ENCODE measurements around the gene ABTB1. TPM values are rescaled to one million over a fixed set of nuclear protein-coding genes. Genes with fewer than 3 reads are reported as not detected.

Gene ABTB1
- total RNA-seq, 1 donor from 2014 or later: 61.7 TPM

- no peaks in the 10 kb centered on the region for H3K4me1 ChIP-seq
- H3K36me3 ChIP-seq: no peaks in the 10 kb centered on the region
- intact Hi-C loops (cut with DNase I): no loop called here
- no peak overlapping the region for H3K27ac ChIP-seq
- no peaks in the 10 kb centered on the region for H3K9me3 ChIP-seq
- no peaks in the 10 kb centered on the region for H3K27me3 ChIP-seq
- peak in 1 of 2 donors; percentile 12 for DNase-seq (ENCODE audit: low spot score in 2 of 2)
- H3K4me3 ChIP-seq: no peak overlapping the region
- TF ChIP-seq CTCF (IDR thresholded peaks at IDR 0.05): no peak
Measured at GRCh38 chr3:127665586-127665985, 7.2 kb upstream of the ABTB1 start.

DNA sequence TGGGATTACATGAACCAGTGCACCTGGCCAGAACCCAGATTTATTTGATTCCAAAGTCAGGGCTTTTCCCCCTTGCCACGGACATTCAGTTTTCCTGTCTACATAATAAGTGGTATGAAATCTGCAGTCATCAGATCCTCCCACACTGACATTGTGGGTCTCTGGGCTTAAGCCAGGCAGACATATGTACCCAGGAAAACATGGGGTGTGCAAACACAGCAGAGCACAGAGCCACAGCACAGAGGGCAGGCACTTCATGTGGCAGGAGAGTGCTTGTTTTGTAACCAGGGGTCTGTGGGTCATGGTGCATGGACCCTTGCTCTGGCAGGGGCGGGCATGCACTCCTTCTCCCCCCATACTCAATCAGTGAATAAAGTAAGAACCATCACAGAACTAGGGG is 6.1 kb upstream of the ABTB1 start:
- DNase-seq (ENCODE audit: low spot score in 2 of 2): peak in 1 of 2 donors; percentile 28
- intact Hi-C loops (cut with DNase I): no loop called here
- no peak for TF ChIP-seq CTCF (IDR thresholded peaks at IDR 0.05)
- Histone ChIP-seq H3K9me3 (no peaks in the 10 kb centered on the region), H3K4me1 (peaks cover 3 to 4% of the 10 kb centered on the region in 2 donors), H3K27me3 (no peaks in the 10 kb centered on the region), H3K36me3 (no peaks in the 10 kb centered on the region), H3K27ac (no peak overlapping the region), H3K4me3 (no peak overlapping the region)

DNA sequence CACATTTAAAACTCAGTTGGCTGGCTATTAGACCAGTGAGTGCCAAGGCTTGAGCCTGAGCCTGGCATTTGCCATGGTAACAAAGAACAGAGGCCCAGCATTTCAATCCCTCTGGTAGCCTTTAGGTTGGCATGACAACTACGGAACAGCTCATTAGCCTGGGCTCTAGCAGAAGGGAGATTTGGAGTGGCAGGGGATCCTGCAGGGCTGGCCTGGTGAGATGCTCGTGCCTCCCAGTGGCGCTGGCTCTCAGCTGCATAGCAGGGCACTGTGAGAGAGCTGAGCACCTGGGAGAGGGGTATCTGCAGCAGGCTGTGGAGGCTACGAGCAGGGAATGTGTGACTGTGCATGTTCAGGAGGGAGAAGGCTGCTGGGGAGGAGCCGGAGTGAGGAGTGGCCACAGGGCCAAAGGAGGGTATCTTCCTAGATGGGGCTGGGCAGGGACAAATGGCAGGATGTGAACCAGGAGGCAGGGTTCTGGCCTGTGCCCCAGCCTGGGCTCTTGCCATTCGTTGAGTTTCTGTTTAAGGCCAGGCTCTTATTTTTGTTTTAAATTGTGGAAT is 5.6 kb upstream of the ABTB1 start:
- peaks cover 5 to 9% of the 10 kb centered on the region in 2 donors for H3K4me1 ChIP-seq
- peak in 1 of 2 donors; percentile 42 for DNase-seq (ENCODE audit: low spot score in 2 of 2)
- H3K27me3 ChIP-seq: no peaks in the 10 kb centered on the region
- H3K36me3 ChIP-seq: no peaks in the 10 kb centered on the region
- no peaks in the 10 kb centered on the region for H3K9me3 ChIP-seq
- intact Hi-C loops (cut with DNase I): no loop called here
- H3K27ac ChIP-seq: no peak overlapping the region
- no peak overlapping the region for H3K4me3 ChIP-seq
- no peak for TF ChIP-seq CTCF (IDR thresholded peaks at IDR 0.05)

GRCh38 chr3:127668906-127669305 is 3.8 kb upstream of the ABTB1 start:
- Histone ChIP-seq H3K4me1 (peaks cover 9 to 11% of the 10 kb centered on the region in 2 donors), H3K27ac (no peak overlapping the region), H3K27me3 (no peaks in the 10 kb centered on the region), H3K36me3 (no peaks in the 10 kb centered on the region), H3K9me3 (no peaks in the 10 kb centered on the region), H3K4me3 (no peak overlapping the region)
- intact Hi-C loops (cut with DNase I): no loop called here
- DNase-seq (ENCODE audit: low spot score in 2 of 2): peak in 1 of 2 donors; percentile 45
- TF ChIP-seq CTCF (IDR thresholded peaks at IDR 0.05): no peak

DNA sequence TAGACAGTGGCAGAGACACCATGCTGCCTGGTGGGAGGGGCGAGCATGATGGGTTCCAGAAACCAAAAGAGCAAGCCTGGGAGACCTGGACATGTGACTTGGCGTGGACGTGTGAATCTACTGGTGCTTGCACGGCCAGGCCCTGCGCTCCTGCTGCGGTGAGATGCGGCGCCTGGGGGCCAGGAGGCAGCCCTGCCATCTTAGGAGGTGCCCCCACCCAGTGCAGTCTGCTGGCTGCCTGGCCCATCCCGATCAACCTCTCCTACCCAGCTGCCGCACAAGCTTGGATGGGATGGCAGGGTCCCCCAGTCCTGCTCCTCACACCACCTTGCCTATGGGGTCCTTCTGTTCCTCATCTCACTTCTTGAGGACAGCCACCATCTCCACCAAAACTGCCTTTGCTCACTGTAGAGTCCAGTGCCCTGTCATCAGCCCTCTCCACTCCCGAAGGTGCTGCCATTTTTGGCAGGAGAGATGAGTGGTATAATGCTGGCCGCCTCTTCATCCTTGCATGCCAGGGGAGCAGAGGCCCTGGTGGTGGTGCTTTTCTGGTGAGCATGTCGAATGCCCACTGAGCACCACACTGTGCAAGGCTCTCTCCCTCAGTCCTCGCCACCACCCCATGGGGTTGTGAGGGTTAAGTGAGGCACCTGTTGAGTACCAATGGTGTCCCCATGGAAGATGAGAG is 3.1 kb upstream of the ABTB1 start:
- no peak for TF ChIP-seq CTCF (IDR thresholded peaks at IDR 0.05)
- DNase-seq (ENCODE audit: low spot score in 2 of 2): peak in 1 of 2 donors; percentile 52
- Histone ChIP-seq H3K9me3 (no peaks in the 10 kb centered on the region), H3K27me3 (no peaks in the 10 kb centered on the region), H3K27ac (no peak overlapping the region), H3K4me1 (peaks cover 13 to 14% of the 10 kb centered on the region in 2 donors), H3K36me3 (no peaks in the 10 kb centered on the region), H3K4me3 (no peak overlapping the region)
- intact Hi-C loops (cut with DNase I): loop anchor here (5.0 kb wide), 2 partner anchors 72 to 383 kb away; partner anchors contain the start of genes MCM2 and SEC61A1
